Activated CD8-positive, alpha-beta memory T cell treated with anti-CD3 and anti-CD28 coated beads for 24 hours (primary cell): ENCODE measurements around the gene IMPG2.
"Not testable (repeated sequence)": the region's sequence is repeated elsewhere in the genome, so short reads cannot be mapped to it uniquely, and the experiment has no call there.

ENCODE experiments used
- DNase-seq: peaks from one replicate; pipeline ENCODE4 v3.0.0-alpha.2; 2020

IMPG2 gene

DNA sequence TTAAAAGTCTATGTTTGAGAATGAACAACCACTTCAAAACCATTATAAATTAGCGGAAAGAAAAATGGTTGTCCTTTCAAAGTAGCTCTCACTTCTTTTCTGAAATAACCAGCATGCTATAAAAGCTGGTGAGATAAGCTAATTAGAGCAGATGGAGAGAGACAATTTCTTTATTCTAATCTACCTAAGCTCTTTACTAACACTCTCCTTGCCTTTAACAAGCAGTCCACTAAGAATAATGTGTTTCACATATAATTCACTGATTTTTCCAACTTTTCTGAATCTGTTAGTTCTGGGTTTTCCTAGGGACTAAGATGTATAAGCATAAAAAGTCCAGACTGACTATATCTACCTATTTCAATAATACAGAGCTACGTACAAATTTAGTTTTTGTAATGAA is at the start of gene IMPG2:
TSS of gene IMPG2 (minus strand) at position 101 of the 400 bp plus-strand sequence. CDS start 203 bp downstream, outside the sequence.
- DNase-seq = no peak

DNA sequence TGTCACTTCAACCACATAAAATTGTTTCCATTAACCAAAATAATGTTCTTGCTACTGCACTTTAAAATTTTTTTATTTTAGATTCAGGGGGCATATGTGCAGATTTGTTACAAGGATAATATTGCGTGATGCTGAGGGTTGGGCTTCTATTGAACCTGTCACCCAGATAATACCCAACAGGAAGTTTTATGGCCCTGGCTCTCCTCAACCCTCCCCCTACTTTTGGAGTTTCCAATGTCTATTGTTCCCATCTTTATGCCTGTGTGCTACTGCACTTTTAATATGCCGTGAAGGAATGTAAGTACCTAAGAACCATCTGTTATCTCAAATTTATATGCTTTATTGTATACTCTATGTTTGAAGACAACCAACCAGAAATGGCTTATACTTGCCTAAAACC is 42.0 kb upstream of the IMPG2 start:
- DNase-seq = no peak

DNA sequence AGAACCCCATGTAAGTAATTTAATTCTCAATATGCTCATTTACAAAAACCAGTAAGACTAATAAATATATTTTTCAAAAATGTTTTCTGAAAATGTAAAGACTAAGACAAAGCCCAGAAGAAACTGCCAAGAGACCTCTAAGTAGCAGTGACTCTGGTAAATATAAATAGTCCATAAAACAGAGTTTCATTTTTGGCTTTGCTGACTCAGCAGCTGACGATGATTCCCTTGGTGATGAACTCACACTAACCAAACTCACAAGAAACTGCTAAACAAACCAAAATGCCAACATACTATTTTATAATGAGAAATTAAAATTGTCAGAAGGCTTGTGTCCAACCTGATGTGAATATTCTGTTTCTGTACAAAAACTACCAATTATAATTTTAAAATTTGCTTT is 31.5 kb upstream of the IMPG2 start:
- no peak for DNase-seq

DNA sequence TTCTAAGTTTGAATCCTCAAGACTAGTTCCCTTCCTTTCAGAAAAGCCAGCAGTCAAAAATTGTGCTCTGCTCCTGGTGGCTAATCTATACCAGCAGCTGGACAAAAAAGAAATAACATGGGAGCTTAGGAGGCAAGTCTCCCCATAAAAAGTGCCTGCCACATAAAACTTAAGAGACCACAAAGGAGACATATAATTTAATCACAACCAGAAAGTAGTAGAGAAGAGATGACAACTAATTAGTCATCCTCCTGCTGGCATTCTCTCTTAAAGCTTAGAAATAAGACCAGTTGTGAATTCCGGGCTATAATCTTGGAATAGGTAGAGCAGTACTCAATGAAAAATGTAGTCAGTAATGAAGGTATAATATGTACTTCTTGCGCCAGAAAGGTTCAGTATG is 20.2 kb upstream of the IMPG2 start:
- no peak for DNase-seq

DNA sequence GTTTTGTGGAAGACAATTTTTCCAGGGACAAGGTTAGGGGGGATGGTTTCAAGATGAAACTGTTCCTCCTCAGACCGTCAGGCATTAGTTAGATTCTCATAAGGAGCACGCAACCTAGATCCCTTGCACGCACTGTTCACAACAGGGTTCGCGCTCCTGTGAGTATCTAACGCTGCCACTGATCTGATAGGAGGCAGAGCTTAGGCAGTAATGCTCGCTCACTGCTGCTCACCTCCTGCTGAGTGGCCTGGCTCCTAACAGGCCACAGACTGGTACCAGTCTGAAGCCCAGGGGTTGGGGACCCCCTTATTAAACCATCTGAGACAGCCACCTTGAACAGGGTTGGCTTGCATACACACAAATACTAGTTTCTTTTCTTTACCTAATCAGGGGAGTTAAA is 13.5 kb upstream of the IMPG2 start:
- DNase-seq = no peak

DNA sequence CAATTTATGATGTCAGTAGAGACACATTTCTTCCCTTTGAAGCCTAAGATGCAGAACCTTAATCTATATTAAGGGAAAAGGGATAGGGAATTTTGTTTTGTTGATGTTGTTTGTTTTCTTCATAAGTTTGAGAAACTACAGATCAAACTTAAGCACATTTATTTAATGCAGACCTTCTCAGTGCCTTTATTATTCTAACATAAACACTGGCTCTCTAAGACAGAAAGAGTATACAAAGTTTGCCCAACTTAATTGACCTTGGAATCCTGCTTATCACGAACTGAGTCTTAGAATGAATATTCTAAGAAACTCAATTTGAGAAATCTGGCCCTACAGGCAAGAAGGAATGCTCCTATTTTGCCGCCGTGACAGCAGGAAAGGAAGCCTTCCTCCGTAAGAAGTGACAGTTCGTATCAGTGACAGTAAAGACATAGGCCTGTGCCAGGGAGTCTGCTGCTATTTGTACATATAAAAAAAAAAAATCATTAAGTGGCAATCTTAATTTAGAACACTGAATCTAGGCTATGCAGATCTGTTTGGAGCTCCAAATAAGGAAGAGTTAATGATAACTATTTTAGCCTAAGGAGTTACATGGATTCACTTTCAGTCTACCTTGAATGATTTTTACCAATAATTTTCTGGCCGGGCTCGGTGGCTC is 8.8 kb upstream of the IMPG2 start:
- no peak for DNase-seq

DNA sequence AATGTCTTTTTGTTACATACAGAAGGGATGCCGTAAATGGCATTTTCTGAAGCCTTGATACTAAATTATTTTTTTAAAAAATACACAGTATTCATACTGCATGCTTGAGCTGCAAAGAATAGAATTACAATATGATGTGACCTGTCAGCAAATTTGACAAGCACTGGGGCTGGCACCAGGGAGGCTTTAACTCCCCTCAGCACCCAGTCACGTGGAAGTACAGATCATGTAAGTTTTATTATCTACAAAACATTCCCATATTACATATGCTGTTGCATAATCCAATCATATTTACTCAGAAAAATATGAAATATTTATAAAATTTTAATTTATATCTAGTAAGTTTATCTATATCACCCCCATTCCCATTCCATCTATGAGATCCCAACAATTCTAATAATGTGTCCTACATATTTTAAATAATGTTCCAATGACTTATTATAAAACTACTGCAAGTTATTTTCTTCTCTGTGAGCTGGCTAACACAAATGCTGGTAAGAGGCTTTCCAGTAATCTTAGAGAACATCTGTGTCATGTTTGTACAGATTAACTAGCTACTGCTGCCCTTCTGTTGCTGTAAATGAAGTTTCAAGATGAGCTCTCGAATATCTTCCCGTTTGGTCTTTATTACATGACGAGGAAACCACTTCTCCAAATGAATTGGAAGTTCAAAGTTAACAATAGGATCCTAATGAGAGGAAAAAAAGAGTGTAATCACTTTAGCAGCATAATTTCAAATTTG is 5.2 kb upstream of the IMPG2 start:
- DNase-seq = no peak

DNA sequence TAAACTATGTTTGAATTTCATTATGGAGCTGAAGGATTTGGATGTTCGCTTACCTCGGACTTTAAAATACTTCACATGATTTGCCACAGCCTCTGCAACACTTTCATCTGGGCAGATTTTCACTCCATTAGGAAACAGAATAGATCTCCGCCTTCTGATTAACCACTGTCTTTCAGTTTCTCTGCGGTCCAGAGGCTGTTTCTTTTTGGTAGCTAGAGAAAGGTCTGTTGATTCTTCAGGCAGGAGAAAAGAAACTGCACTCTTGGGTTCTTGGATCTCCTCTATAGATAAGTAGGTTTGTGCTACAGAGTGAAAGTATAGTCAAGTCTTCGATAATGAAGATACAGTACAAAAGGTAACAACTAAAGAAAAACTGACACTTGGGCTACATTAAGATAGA is 844 bp downstream of the IMPG2 start:
- no peak for DNase-seq

DNA sequence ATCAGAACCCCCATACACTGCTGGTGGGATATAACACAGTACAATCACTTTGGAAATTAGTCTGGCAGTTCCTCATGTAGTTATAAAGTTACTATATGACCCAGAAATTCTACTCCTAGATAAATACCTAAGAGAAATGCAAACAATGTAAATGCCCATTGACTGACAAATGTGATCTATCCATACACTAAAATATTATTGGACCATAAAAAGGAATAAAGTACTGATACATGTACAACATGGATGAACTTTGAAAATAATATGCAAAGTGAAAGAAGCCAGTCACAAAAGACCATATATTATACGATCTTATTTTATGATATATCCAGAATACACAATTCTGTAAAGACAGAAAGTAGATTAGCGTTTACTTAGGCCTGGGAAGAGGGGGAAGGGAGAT is 7.8 kb downstream of the IMPG2 start:
- no peak for DNase-seq

DNA sequence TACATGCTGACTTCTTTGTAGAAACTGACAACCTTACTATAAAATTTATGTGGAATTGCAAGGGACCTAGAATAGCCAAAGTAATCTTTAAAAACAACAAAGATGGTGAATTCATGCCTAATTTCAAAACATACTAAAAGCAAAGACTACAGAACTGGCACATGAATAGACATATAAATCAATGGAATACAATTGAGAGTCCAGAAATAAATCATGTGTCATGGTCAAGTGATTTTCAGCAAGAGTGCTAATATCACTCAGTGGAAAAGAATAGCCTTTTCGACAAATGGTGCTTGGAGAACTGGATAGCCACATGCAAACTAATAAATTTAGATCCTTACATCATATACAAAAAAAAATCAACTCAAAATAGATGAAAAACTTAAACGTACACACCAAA is 8.7 kb downstream of the IMPG2 start:
- DNase-seq = no peak

DNA sequence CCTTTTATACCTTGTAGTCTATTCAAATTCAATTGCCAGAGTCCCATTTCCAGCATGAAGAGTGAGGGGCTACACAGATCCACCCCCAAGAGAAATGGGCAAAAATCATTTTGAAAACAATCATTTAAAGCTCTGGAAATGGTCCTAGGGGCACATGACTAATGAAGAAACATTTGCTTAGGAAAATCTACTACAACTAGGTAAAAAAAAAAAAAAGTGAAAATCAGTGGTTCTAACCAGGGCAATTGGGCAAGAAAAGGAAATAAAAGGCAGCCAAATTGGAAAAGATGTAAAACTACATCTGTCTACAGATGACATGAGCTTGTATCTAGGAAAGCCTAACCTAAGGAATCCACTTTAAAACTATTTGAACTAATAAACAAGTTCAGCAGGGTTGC is 9.4 kb downstream of the IMPG2 start:
- no peak for DNase-seq

DNA sequence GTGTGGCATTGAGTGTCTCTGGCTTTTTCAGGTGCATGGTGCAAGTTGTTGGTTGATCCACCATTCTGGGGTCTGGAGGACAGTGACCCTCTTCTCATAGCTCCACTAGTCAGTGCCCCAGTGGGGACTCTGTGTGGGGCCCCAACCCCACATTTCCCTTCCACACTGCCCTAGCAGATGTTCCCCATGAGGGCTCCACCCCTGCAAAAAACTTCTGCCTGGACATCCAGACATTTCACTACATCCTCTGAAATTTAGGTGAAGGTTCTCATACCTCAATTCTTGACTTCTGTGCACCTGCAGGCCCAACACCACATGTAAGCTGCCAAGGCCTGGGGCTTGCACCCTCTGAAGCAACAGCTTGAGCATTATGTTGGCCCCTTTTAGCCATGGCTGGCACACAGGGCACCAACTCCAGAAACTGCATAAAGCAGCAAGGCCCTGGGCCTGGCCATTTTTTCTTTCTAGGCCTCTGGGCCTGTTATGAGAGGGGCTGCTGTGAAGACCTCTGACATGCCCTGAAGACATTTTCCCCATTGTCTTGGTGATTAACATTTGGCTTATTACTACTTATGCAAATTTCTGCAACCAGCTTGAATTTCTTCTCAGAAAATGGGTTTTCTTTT is 12.1 kb downstream of the IMPG2 start:
- not testable (repeated sequence) for DNase-seq

DNA sequence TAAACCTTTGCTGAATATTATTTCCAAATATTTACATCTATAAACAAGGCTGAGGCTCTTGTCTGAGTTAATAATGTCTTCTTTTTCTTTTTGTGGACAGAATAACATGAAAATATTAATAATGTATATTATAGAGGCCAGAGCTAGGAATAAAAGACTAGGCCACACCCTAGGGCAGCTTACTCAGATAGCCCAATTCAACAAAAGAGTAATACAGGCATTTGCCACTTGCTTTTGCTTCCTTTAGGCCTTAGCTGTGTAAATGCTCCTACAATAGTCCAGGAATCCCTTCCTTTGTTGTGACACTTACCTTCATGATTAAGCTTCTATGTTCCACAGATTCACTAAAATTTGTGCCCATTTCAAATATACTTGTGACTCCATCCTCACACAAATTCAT is 16.5 kb downstream of the IMPG2 start:
- no peak for DNase-seq

DNA sequence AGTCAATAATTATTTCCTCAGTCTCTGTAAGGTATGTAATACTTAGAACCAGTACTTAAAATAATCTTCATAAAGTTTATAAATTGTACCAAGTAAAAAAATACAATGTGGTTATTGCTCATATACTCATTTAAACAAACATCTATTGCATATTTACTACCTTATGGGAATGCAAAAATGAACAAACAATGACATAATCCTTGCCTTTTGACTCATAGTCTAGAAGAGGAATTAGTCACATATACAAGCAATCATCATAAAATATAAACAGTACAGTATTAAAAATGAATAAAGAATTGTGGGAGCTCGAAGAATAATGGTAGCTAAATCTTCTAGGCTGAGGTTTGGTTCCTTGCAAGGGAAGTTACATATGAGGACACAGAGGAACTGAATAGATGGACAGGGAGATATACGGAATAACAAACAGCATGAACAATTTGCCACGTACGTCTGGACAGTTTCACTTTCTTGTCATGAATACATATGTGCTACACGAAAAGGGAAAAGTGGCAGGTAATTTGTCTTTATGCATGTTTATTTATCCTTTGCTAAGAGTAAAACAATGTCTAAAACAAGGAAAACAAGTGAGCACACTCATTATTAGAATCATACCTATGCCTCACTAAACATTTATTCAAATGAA is 17.2 kb downstream of the IMPG2 start:
- DNase-seq = no peak

DNA sequence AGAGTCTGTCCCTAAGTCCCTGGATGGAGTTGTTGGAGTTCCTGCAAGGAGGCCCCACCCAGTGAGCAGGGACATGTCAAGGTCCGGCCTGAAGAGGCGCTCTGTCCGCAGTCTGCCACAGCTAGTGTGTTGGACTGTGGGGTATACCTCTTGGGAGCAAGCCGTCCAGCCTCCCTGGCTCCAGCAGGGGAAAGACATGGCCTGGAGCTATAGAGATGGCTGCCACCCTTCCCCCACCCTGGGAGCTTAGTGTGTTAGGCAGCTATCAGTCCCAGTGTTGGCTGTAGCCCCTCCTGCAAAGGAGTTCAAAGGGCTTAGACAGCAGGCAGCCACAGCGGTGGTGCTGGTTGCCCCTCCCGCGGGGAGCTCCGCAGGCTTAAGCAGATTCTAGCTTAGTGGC is 20.3 kb downstream of the IMPG2 start:
- no peak for DNase-seq

DNA sequence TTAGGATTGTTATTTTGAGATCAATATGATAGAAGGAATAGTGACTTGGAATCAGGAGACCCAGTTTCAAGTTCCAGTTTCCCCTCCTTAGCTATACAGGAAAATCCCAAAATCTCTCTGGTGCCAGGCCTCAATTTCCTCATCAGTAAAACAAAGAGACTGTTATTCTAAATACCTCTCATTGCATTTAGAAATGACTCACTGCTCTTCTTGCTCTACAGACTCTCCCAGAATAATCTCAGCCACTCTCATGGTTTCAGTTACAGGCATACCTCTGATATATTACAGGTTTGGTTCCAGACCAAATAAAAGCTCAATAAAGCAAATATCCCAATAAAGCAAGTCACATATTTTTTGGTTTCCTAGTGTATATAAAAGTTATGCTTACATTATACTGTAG is 28.3 kb downstream of the IMPG2 start:
- no peak for DNase-seq

DNA sequence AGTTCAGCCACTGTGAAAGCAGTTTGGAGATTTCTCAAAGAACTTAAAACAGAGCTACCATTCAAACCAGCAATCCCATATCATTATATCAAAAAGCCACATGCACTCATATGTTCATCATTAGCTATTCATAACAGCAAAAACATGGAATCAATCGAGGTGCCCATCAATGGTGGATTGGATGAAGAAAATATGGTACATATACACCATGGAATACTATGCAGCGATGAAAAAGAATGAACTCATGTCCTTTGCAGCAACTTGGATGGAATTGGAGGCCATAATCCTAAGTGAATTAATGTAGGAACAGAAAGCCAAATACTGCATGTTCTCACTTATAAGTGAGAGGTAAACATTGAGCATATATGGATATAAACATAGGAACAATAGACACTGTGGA is 32.1 kb downstream of the IMPG2 start:
- DNase-seq = no peak

DNA sequence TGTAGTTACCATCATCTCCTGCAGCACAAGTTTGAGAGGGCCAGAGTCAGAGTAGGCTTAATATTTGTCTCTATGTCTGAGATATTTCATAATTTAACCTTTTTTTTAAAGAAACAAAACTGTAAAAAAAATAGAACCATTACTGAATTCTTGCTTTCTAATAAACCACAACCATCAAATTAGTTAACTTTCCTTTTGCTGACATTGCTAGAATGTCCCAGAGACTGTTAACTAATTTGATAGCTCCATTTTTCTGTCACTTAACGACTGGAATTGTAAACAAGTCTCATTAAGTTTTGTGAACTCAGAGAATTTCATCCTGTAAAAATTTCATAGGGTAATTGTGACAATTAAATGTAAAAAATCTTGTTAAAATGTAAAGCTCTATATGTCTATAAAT is 35.6 kb downstream of the IMPG2 start:
- no peak for DNase-seq

DNA sequence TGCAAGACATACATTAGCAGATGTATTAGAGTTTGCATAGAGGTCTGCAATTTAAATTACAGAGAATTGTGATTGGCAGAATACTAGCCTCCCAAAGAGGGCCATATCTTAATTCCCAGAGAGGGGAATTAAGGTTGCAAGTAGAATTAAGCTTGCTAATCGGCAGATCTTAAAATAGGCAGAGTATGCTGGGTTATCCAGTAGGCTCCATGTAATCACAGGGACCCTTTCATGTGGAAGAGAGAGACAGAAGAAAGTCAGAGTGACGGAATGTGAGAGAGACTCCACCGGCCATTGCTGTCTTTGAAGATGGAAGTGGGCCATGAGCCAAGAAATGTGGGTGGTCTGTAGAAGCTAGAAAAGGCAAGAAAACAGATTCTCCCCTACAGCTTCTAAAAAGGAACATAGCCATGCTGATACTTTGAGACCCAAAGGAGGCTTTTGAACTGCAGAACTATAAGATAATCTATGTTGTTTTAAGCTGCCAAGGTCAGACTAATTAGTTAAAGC is 38.8 kb downstream of the IMPG2 start:
- DNase-seq = no peak

DNA sequence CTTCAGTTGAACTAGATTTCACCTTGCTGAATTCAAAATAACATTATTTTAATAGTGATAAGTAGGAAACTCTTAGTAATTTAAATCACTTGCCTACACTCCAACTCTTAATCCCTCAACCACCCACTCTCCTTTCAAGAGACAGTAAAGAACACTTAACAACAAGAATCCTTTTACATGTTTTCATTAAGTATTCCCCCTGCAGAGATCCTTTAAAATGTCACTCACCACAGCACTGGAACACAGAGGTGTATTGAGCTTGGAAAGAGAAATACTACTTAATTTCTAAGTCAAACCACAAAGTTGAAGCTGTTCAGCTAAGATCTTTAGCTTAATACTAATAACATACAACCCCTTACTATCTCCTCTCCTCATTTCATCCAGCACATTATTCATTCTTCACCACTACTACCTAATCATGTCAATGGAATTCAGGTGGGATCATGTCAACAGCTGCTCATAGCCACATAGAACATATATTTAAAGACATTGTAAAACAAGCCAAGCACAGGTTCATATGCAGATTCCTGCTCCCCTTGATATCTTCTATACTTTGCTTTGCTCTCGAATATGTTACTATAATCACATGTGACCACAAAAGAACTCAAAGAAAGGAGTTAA is 40.5 kb downstream of the IMPG2 start:
- DNase-seq = no peak

DNA sequence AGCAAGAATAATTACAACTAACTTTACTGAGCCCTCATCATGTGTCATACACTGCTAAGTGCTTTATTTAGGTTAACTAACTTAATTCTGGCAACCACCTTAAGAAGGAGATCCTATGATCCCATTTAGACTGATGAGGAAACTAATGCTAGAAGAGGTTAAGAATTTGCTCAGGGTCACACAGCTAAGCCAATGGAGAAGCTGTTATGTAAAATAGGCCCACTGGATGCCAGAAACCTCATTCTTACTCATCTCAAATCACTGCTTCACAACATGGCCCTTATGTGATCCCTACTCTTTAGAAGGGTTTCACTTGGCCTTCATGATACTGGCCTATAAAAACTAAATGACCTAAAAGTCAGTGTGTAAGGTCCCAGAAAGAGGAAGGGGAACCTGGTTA is 41.2 kb downstream of the IMPG2 start:
- DNase-seq = no peak

DNA sequence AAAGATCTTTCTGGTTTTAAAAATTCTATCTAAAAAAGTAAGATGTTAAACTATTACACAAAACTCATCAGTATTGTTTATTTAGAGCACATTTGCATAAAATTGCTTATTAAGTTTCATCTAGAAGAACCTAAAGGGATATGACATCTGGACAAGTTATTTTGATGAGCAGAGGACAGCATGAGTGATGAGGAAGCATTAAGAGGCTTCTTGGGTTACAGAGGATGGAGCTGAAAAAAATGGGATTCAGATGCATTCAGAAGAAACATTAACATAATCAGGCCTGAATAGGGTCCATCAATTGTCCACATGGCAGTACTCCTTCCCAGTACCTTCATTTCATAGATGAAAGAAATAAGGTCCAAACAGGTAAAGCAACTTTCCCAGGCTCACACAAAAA is 41.6 kb downstream of the IMPG2 start:
- DNase-seq = no peak

DNA sequence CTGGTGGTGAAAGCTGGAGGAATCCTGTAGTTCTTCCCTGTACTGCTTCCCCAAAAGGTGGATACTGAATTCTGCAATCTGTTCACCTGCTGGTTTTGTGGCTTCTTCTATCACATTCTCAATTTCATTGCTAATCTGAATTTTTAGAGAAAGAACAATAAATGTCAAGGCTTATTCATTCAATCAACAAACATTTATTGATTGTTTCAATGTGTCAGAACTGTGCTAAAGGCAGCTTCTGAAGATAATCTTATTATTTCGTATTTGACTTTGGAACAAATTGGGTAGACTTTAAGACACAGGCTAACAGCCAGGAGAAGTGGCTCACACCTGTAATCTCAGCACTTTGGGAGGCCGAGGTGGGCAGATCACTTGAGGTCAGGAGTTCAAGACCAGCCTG is 46.8 kb downstream of the IMPG2 start:
- no peak for DNase-seq
